Activated T-cell treated with anti-CD3 and anti-CD28 coated beads, Interleukin-2, amount 50 U/mL, for 24 hours (primary cell): ENCODE results near the gene UBE2E3.

Source experiments
- DNase-seq: peaks from one replicate; pipeline ENCODE4 v3.0.0-alpha.2; 2020
- H3K27ac Mint-ChIP-seq: 2 replicates; pipeline ENCODE4 v1.8.0; 2020; ENCODE audit warnings: mild to moderate bottlenecking, mixed read lengths
- H3K27me3 Mint-ChIP-seq: 2 replicates; pipeline ENCODE4 v1.8.0; 2020; ENCODE audit warnings: mixed read lengths
- H3K36me3 Mint-ChIP-seq: 2 replicates; pipeline ENCODE4 v1.8.0; 2020; ENCODE audit warnings: low read depth, mixed read lengths
- H3K4me1 Mint-ChIP-seq: 2 replicates; pipeline ENCODE4 v1.8.0; 2020; ENCODE audit warnings: low read depth, mixed read lengths
- H3K4me3 Mint-ChIP-seq: 2 replicates; pipeline ENCODE4 v1.8.0; 2020; ENCODE audit warnings: mild to moderate bottlenecking, moderate library complexity, mixed read lengths
- H3K9me3 Mint-ChIP-seq: 2 replicates; pipeline ENCODE4 v1.8.0; 2020; ENCODE audit warnings: mixed read lengths

The UBE2E3 gene

GRCh38 chr2:181106229-181106628 is 125.8 kb downstream of the UBE2E3 start:
- no peak for DNase-seq
- Mint-ChIP-seq H3K36me3 (peaks cover 12% of the 10 kb centered on the region), H3K9me3 (peaks cover 10% of the 10 kb centered on the region), H3K4me3 (peak overlapping the region; percentile 18), H3K27ac (peak overlapping the region; percentile 88), H3K4me1 (peaks cover 56% of the 10 kb centered on the region), H3K27me3 (no peaks in the 10 kb centered on the region)

GRCh38 chr2:181106789-181107627 is 126.6 kb downstream of the UBE2E3 start:
- Mint-ChIP-seq H3K9me3 (peaks cover 10% of the 10 kb centered on the region), H3K4me1 (peaks cover 56% of the 10 kb centered on the region), H3K27me3 (no peaks in the 10 kb centered on the region), H3K4me3 (peak overlapping the region; percentile 54), H3K36me3 (peaks cover 12% of the 10 kb centered on the region), H3K27ac (peak overlapping the region; percentile 94)
- DNase-seq: no peak

GRCh38 chr2:181107628-181107945 is 127.2 kb downstream of the UBE2E3 start:
- peaks cover 12% of the 10 kb centered on the region for H3K36me3 Mint-ChIP-seq
- H3K4me1 Mint-ChIP-seq: peaks cover 56% of the 10 kb centered on the region
- peaks cover 10% of the 10 kb centered on the region for H3K9me3 Mint-ChIP-seq
- DNase-seq: no peak
- peak overlapping the region; percentile 94 for H3K27ac Mint-ChIP-seq
- no peak overlapping the region for H3K4me3 Mint-ChIP-seq
- no peaks in the 10 kb centered on the region for H3K27me3 Mint-ChIP-seq

- no peak overlapping the region for H3K4me3 Mint-ChIP-seq
- H3K36me3 Mint-ChIP-seq: peaks cover 12% of the 10 kb centered on the region
- H3K9me3 Mint-ChIP-seq: peaks cover 14% of the 10 kb centered on the region
- no peak for DNase-seq
- no peaks in the 10 kb centered on the region for H3K27me3 Mint-ChIP-seq
- no peak overlapping the region for H3K27ac Mint-ChIP-seq
- H3K4me1 Mint-ChIP-seq: peaks cover 48% of the 10 kb centered on the region
Observed at GRCh38 chr2:181111059-181111458, 130.7 kb downstream of the UBE2E3 start.

GRCh38 chr2:181112916-181113315 is 132.5 kb downstream of the UBE2E3 start:
- Mint-ChIP-seq H3K27ac (no peak overlapping the region), H3K27me3 (no peaks in the 10 kb centered on the region), H3K9me3 (peaks cover 14% of the 10 kb centered on the region), H3K4me3 (no peak overlapping the region), H3K4me1 (peaks cover 41% of the 10 kb centered on the region), H3K36me3 (peaks cover 12% of the 10 kb centered on the region)
- DNase-seq: no peak
